Mucosa of rectum (tissue), 2 donors: ENCODE data around the gene CLMP.
A peak's percentile ranks its signal among the peaks of the same experiment; 100 is the strongest.

ENCODE experiments used
- H3K27ac ChIP-seq, 2 donors: one replicate each; pipeline ENCODE4 v1.7.0; 2013; ENCODE audit warnings: inconsistent platforms in 2 of 2, low read depth in 2 of 2, low read length in 2 of 2
- H3K27me3 ChIP-seq, 2 donors: one replicate each; pipeline ENCODE4 v1.7.0; 2013; ENCODE audit warnings: low read length in 2 of 2; ENCODE audit not compliant: control insufficient read depth in 2 of 2, insufficient read depth in 2 of 2
- H3K36me3 ChIP-seq, 2 donors: one replicate each; pipeline ENCODE4 v1.7.0; 2013; ENCODE audit warnings: low read length in 2 of 2; ENCODE audit not compliant: control insufficient read depth in 2 of 2, insufficient read depth in 2 of 2
- H3K4me1 ChIP-seq, 2 donors: one replicate each; pipeline ENCODE4 v1.7.0; 2013; ENCODE audit warnings: low read length in 2 of 2, mild to moderate bottlenecking in 1 of 2; ENCODE audit not compliant: control insufficient read depth in 2 of 2, insufficient read depth in 2 of 2
- H3K4me3 ChIP-seq, 2 donors: one replicate each; pipeline ENCODE4 v1.7.0; 2013; ENCODE audit warnings: low read length in 2 of 2
- H3K9ac ChIP-seq, 2 donors: one replicate each; pipeline ENCODE4 v1.7.0; 2013; ENCODE audit warnings: low read length in 2 of 2, low read depth in 1 of 2, mild to moderate bottlenecking in 1 of 2
- H3K9me3 ChIP-seq, 2 donors: one replicate each; pipeline ENCODE4 v1.7.0; 2013; ENCODE audit warnings: low read length in 2 of 2; ENCODE audit not compliant: control insufficient read depth in 2 of 2
- donor health status: healthy.
- donor health status: Normal muscosa, but diverticular disease.

Gene CLMP

DNA sequence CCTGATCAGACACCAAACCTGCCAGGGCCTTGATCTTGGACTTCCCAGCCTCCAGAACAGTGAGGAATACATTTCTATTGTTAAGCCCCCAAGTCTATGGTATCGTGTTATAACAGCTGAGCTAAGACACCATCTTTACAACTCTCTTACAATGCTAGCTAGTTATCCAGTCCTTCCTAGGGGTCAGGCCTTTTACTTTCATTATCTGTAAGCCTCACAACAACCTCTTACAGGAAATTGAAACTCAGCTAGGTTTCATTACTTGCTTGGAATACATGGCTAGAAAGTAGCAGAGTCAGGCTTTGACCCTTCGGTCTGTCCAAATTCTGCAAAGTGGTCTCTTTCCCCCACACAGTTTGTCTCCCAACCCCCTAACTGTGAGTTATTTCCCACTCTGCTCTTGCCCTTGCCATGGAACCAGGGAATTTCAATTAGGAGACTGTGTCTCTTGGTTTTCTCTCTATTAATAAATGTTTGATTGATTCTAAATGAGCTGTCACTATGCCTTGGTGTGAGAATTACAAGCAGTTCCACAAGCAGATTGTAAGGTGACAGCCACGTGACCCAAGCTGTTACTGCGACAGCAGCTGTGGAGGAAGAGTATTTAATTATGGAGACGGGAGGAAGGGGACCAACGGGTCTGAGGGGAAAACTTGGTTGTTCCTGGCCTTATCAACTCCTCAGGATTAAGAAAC is 38.4 kb upstream of the CLMP start:
- Histone ChIP-seq H3K9ac (no peak overlapping the region), H3K9me3 (no peaks in the 10 kb centered on the region), H3K4me1 (no peaks in the 10 kb centered on the region), H3K27me3 (no peaks in the 10 kb centered on the region), H3K4me3 (peak overlapping the region in 1 of 2 donors; percentile 14), H3K27ac (peak overlapping the region in 1 of 2 donors; percentile 1), H3K36me3 (no peaks in the 10 kb centered on the region)

DNA sequence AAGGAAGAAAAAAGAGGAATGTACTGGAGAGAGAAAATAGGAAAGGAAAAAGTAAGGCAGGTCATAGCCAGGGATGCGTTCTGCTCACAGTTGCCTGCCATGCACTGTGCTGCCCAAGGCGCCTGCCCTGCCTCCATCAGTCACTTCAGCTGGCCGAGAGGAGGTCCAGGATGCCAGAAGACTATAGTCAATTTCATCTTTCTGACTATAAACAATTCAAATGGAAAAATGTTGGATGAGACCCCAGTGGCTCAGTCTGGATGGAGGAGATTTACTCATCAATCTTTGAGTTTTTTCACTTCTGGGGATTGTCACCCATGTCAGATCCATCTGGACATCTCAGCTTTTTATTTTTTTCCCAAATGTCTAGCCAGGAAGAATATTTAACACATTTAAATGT is 36.7 kb upstream of the CLMP start:
- no peak overlapping the region for H3K27ac ChIP-seq
- H3K36me3 ChIP-seq = no peaks in the 10 kb centered on the region

DNA sequence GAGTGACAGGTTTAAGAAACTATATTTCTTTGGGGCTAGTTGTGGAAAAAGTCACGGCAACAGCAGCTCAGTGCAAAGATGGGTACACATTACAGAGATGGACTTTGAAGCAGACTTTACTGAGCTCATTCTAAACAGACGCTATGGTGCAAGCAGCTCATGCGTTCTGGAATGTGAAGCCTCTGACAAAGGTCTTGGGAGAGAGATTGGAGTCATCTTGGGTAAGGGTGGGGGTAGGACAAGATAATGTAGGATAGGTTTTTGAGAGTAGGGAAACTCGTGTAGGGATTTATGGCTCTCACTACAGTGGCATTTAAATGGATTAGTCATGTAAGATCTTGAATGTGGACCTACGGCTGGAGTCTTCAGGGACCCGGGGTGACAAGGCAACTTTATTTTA is 36.2 kb upstream of the CLMP start:
- H3K36me3 ChIP-seq = no peaks in the 10 kb centered on the region
- H3K9me3 ChIP-seq = no peaks in the 10 kb centered on the region
- no peak overlapping the region for H3K4me3 ChIP-seq
- no peaks in the 10 kb centered on the region for H3K4me1 ChIP-seq
- H3K9ac ChIP-seq = no peak overlapping the region
- H3K27me3 ChIP-seq = no peaks in the 10 kb centered on the region
- H3K27ac ChIP-seq = no peak overlapping the region

More for the DNA sequence above, 36.7 kb upstream of the CLMP start:
- Histone ChIP-seq H3K4me1 (no peaks in the 10 kb centered on the region), H3K4me3 (no peak overlapping the region), H3K9me3 (no peaks in the 10 kb centered on the region), H3K27me3 (no peaks in the 10 kb centered on the region), H3K9ac (no peak overlapping the region)

DNA sequence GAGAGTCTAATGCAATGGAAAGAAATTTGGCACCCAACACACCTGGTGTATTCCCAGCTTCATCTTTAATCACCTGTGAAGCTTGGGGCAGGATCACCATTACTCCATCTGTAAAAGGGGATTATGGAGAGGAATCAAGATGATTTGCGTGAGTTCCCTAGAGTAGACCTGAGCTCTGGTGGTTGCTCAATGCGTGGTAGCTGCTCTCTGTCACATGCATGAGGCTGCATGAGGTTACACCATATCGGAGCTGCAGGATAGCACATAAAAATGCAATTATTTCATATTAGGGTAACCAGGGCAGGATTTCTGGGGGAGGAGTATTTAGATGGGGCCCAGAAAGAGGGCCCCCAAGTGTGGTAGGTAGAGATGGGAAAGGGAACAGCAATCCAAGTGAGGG is 35.3 kb upstream of the CLMP start:
- Histone ChIP-seq H3K4me1 (no peaks in the 10 kb centered on the region), H3K27me3 (no peaks in the 10 kb centered on the region), H3K27ac (no peak overlapping the region), H3K4me3 (no peak overlapping the region), H3K36me3 (no peaks in the 10 kb centered on the region), H3K9ac (no peak overlapping the region), H3K9me3 (no peaks in the 10 kb centered on the region)

DNA sequence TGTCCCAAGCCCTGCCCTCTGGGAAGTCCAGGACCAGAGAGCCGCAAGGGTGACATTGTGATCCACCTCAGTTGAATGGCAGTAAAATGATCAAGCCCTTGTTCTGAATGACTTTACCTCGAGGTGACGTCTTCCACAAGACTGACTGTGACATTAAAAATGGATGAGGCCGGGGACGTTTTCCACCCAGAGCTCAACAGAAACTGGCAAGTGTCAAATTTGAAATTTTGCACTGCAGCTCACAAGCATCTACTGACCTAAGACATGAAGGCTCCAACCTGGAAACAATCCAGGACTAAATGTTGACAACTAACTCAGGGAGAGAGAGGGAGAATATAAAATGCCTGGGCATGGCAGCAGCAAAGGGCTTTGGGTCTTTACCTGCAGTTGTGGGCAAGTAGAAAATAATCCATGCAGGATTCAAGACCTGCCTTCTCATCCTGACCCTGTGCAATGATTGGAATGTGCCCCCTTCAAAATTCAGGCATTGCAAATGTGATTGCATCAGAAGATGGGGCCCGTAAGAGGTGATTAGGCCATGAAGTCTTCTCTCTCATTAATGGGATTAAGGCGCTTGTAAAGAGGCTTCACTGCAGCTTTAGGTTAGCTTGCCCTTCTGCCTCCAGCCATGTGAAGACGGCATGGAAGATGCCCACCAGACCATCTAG is 33.6 kb upstream of the CLMP start:
- H3K27ac ChIP-seq = no peak overlapping the region
- H3K9me3 ChIP-seq = no peaks in the 10 kb centered on the region
- H3K4me1 ChIP-seq = no peaks in the 10 kb centered on the region
- no peak overlapping the region for H3K4me3 ChIP-seq
- H3K9ac ChIP-seq = no peak overlapping the region
- no peaks in the 10 kb centered on the region for H3K27me3 ChIP-seq
- H3K36me3 ChIP-seq = no peaks in the 10 kb centered on the region

DNA sequence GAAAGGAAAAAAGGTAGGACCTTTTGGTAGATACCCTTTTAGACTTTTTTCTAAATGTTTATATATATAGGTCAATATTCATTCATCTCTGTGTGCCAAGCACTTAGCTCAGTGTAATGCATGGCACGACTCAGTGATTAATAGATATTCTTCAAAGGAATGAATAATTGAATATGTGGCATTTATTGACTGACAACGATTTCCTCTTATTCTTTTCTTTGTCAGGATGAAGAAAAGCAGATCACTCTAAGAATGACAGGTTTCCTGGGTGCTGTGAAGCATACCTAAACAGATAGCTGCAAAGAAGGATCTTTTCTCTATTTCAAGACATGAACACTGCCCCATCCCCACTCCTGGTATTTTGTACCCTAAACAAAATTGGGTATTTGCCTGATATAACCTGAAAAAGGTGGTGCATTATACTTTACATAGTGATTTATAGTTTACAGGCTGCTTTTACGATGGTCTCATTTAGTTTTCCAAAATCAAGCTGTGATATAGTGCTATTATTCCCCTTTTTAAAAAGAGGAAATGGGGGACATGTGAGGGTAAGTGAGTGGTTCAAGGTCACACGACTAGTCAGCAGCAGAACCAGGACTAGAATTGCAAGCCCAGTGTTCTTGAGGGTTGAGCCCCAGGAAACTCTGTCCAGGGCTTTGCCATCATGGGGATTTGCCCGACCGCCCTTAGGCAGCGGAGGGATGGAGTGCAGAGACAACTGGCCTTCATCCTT is 32.9 kb upstream of the CLMP start:
- H3K9me3 ChIP-seq = no peaks in the 10 kb centered on the region
- H3K4me1 ChIP-seq = no peaks in the 10 kb centered on the region
- H3K27me3 ChIP-seq = no peaks in the 10 kb centered on the region
- H3K4me3 ChIP-seq = no peak overlapping the region
- no peaks in the 10 kb centered on the region for H3K36me3 ChIP-seq
- H3K27ac ChIP-seq = no peak overlapping the region
- no peak overlapping the region for H3K9ac ChIP-seq

DNA sequence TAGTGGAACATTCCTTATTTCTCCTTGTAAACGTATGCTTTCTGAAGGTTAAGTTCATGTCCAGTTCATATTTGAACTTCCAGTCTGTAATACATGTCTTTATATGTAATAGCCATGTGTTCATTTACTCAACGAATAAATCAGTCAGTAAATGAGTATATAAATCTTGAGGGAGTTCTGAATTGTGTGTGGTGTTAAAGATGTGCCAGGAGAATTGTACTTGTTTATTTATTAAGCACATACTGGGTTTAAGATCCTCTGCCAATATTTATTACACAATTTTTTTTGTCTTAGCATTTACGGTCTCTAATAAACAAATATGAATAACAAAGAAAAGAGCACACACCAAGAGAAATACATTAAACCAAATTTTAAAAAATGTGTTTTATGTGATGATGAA is 26.5 kb upstream of the CLMP start:
- no peak overlapping the region for H3K27ac ChIP-seq
- no peaks in the 10 kb centered on the region for H3K36me3 ChIP-seq
- no peak overlapping the region for H3K9ac ChIP-seq

DNA sequence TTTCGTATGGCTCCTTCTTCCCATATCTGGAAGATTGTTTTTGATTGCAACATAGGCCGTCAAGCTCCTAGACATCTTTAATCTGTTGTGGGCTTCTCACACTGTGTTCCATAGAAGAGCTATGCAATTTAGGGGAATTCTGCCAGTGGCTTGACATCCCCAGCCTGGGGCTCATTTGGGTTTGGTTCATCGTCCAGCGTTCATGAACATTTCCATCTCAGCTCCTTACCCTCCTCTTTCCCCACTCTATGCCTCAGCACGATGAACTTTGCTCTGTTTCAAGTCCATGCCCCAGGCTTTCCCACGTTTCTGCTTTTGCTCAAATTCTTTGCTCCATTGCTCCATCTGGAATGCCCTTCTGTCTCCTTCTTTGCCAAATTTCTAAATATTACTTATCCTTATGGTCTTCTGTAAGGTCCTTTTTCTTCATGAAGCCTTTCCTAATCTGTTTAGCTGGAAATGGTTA is 26.1 kb upstream of the CLMP start:
- no peak overlapping the region for H3K27ac ChIP-seq

More for the DNA sequence above, 26.5 kb upstream of the CLMP start:
- Histone ChIP-seq H3K4me3 (no peak overlapping the region), H3K4me1 (no peaks in the 10 kb centered on the region), H3K9me3 (peaks cover 0 to 3% of the 10 kb centered on the region in 2 donors), H3K27me3 (no peaks in the 10 kb centered on the region)

DNA sequence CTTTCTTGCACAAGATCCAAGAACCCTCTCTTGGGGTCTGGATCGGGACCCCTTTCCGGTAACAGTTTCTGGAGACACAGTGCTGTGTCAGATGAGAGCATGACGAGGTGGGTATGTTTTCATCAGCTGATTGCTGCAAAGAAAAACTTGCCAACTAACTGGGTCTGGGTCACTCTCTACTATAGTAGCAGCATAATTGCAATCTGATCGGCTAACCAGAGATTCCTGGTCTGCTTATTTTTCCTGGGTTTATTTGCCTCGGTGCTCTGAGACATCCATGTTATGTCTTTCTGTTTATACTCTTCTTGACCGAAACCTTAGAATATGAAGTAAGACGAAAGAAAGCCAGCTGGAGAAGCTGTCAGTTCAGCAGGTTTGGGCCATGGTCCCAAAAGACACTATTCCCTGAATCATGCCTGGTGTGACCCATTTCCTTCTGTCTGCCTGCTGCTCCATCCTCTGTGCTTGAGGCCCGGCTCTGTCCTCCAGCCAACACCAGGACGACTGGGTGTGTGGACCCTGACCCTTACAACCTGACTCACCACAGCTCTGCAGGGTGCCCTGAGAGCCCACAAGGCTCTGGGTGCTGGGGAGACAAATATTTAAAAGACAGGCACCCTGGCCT is 24.1 kb upstream of the CLMP start:
- Histone ChIP-seq H3K4me3 (no peak overlapping the region), H3K9ac (no peak overlapping the region), H3K4me1 (no peaks in the 10 kb centered on the region), H3K36me3 (no peaks in the 10 kb centered on the region), H3K9me3 (peaks cover 0 to 3% of the 10 kb centered on the region in 2 donors), H3K27me3 (no peaks in the 10 kb centered on the region), H3K27ac (no peak overlapping the region)

More for the DNA sequence above, 26.1 kb upstream of the CLMP start:
- Histone ChIP-seq H3K4me1 (no peaks in the 10 kb centered on the region), H3K27me3 (no peaks in the 10 kb centered on the region), H3K36me3 (no peaks in the 10 kb centered on the region), H3K9me3 (peaks cover 0 to 3% of the 10 kb centered on the region in 2 donors), H3K4me3 (no peak overlapping the region), H3K9ac (no peak overlapping the region)

DNA sequence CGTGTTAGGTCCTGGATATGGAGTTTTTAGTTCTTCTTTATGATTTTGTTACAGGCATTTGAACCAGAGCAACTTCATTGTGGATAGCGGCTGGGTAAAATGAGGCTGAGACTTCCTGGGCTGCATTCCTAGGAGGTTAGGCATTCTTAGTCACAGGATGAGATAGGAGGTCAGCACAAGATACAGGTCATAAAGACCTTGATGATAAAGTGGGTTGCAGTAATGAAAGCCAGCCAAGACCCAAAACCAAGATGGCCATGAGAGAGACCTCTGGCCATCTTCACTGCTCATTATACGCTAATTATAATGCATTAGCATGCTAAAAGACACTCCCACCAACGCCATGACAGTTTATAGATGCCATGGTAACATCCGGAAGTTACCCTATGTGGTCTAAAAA is 23.4 kb upstream of the CLMP start:
- Histone ChIP-seq H3K4me1 (peaks cover 2 to 5% of the 10 kb centered on the region in 2 donors), H3K36me3 (no peaks in the 10 kb centered on the region), H3K9ac (no peak overlapping the region), H3K27ac (no peak overlapping the region), H3K27me3 (no peaks in the 10 kb centered on the region), H3K4me3 (no peak overlapping the region), H3K9me3 (peaks cover 0 to 3% of the 10 kb centered on the region in 2 donors)
